ENCODE results near the gene CKMT2. TPM values are rescaled to one million over a fixed set of nuclear protein-coding genes. Genes with fewer than 3 reads are reported as not detected.

CKMT2 gene
- total RNA-seq, 6 donors from 2014 or later: 2.1 to 2.7 (median 2.3) TPM; not detected in 3

DNA sequence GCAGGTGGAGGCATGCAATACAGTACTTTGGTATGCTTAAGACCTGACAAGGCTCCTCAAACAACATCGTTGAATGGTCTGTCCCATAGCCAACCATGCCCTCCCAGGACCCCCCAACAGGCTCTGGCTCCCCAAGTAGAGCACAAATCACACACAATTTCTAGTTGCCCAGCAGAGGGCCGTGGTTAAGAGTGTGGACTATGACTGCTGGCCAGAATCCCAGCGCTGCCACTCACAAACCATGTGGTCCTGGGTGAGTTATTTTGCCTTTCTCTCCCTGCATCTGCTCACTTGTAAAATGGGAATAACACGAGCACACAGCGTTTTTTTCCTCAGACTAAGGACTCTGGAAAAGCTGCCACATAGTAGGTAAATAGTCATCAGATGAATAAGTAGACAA lies 6.5 kb downstream of the CKMT2 start:
- Histone ChIP-seq H3K27me3 (no peaks in the 10 kb centered on the region), H3K4me1 (peaks cover 4 to 9% (median 7%) of the 10 kb centered on the region in 4 donors), H3K27ac (no peak overlapping the region), H3K9me3 (no peaks in the 10 kb centered on the region), H3K4me3 (no peak overlapping the region), H3K36me3 (no peaks in the 10 kb centered on the region)
- TF ChIP-seq POLR2AphosphoS5 (IDR thresholded peaks at IDR 0.05) (no peak), POLR2A (IDR thresholded peaks at IDR 0.05) (no peak), EP300 (IDR thresholded peaks at IDR 0.05) (no peak)
- TF ChIP-seq, protein P1, sequence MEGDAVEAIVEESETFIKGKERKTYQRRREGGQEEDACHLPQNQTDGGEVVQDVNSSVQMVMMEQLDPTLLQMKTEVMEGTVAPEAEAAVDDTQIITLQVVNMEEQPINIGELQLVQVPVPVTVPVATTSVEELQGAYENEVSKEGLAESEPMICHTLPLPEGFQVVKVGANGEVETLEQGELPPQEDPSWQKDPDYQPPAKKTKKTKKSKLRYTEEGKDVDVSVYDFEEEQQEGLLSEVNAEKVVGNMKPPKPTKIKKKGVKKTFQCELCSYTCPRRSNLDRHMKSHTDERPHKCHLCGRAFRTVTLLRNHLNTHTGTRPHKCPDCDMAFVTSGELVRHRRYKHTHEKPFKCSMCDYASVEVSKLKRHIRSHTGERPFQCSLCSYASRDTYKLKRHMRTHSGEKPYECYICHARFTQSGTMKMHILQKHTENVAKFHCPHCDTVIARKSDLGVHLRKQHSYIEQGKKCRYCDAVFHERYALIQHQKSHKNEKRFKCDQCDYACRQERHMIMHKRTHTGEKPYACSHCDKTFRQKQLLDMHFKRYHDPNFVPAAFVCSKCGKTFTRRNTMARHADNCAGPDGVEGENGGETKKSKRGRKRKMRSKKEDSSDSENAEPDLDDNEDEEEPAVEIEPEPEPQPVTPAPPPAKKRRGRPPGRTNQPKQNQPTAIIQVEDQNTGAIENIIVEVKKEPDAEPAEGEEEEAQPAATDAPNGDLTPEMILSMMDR (IDR thresholded peaks at IDR 0.05): no peak
- DNase-seq: no peak
- WGBS, 2 donors: 89% methylated on average over 4 to 5 of the region's 5 CpGs
- no peak for ATAC-seq (ENCODE audit: low FRiP score in 2 of 2)

DNA sequence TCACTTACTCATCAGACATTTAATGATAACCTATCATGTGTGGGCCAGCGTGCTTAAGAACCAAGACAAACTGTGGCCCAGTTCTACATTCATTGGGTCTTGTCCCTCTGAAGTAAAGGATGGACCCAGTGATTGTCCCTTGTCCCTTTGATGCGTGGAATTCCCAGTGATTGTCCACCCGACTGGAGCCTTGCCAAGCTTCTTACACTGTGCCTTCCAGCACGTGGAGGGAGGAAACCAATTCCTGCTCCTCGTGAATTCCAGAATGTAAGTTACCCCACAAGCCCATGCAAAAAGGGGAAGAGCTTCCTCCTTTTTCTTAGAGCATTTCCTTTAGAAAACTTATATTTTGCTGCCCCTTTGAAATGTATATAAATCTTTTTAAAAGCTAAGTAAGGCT lies 7.9 kb downstream of the CKMT2 start:
- Histone ChIP-seq H3K9me3 (no peaks in the 10 kb centered on the region), H3K27me3 (no peaks in the 10 kb centered on the region), H3K27ac (no peak overlapping the region), H3K4me1 (no peaks in the 10 kb centered on the region), H3K4me3 (no peak overlapping the region), H3K36me3 (peaks cover 0 to 3% (median 0%) of the 10 kb centered on the region in 4 donors)
- DNase-seq (no peak), ATAC-seq (ENCODE audit: low FRiP score in 2 of 2) (no peak)
- 62 to 73% methylated on average over 5 of the region's 5 CpGs for WGBS, 2 donors
- TF ChIP-seq POLR2A (IDR thresholded peaks at IDR 0.05): no peak
- TF ChIP-seq, protein P1 (IDR thresholded peaks at IDR 0.05): no peak
- TF ChIP-seq EP300 (IDR thresholded peaks at IDR 0.05): no peak
- TF ChIP-seq POLR2AphosphoS5 (IDR thresholded peaks at IDR 0.05): no peak

DNA sequence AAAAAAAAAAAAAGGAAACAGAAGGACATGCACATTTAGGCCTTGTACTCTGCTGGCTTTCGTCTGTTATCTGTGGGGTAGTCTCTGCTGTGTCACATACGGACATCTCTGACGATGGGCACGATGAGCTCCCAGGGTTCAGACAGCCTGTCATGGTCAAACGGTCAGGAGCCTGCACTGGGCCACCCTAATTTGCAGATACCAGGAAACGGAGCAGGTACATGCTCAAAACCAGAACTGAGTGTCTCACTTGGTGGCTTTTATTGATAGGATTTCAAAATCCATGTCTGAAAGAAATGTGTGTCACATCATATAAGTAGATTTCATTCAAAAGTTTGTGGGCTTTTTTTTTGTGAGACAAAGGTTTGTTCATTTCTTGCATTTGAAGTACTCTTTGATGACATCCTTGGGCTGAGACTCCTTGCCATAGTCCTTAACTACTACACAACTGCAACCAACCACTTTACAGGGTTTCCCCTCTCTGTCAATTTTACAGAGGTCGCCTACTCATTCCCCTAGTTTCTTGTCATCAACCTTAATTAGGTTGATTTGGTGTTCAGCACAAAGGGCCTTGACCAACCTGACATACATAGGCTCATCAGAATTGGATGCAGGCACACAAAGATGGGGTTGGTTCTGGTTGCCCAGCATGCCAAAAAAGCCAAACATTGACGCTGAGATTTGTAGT lies 9.0 kb downstream of the CKMT2 start:
- no peaks in the 10 kb centered on the region for H3K4me1 ChIP-seq
- TF ChIP-seq, protein P1 (IDR thresholded peaks at IDR 0.05): no peak
- no peak for TF ChIP-seq EP300 (IDR thresholded peaks at IDR 0.05)
- TF ChIP-seq POLR2AphosphoS5 (IDR thresholded peaks at IDR 0.05): no peak
- no peak for TF ChIP-seq POLR2A (IDR thresholded peaks at IDR 0.05)
- ATAC-seq (ENCODE audit: low FRiP score in 2 of 2) (no peak), DNase-seq (no peak)
- no peak overlapping the region for H3K4me3 ChIP-seq
- H3K27me3 ChIP-seq: no peaks in the 10 kb centered on the region
- WGBS, 2 donors: 83 to 87% methylated on average over 8 of the region's 8 CpGs
- no peaks in the 10 kb centered on the region for H3K9me3 ChIP-seq
- no peak overlapping the region for H3K27ac ChIP-seq
- H3K36me3 ChIP-seq: peaks cover 0 to 3% (median 0%) of the 10 kb centered on the region in 4 donors

DNA sequence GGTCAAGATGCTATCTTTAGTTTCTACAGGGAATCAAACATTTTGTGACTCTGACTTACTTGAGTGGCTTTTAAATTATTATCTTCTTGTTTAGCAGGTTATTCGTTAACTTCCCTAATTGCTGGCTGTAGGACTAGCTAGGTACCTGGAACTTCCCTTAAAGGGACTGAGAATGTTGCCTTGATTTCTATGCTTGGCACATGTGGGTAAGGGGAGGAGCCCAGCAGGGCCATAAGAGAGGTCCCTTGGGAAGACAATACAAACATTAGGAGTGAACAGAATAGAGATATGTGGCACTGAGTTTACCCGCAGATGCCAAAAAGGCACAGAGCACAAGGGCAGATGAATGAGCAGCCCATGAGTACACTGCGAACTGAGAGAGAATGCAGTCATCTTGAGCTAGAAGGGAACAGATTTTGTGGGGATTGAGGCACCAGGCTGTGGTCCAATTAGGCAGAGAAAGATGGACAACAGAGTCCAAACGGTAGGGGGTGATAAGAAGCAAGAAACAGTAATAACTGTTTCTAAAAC lies 9.8 kb downstream of the CKMT2 start:
- no peaks in the 10 kb centered on the region for H3K4me1 ChIP-seq
- H3K36me3 ChIP-seq: peaks cover 0 to 3% (median 0%) of the 10 kb centered on the region in 4 donors
- DNase-seq (no peak), ATAC-seq (ENCODE audit: low FRiP score in 2 of 2) (no peak)
- 78 to 81% methylated on average over 4 of the region's 4 CpGs for WGBS, 2 donors
- TF ChIP-seq POLR2A (IDR thresholded peaks at IDR 0.05) (no peak), EP300 (IDR thresholded peaks at IDR 0.05) (no peak), POLR2AphosphoS5 (IDR thresholded peaks at IDR 0.05) (no peak)
- TF ChIP-seq, protein P1 (IDR thresholded peaks at IDR 0.05): no peak
- H3K4me3 ChIP-seq: no peak overlapping the region
- no peaks in the 10 kb centered on the region for H3K9me3 ChIP-seq
- H3K27ac ChIP-seq: no peak overlapping the region
- H3K27me3 ChIP-seq: no peaks in the 10 kb centered on the region

DNA sequence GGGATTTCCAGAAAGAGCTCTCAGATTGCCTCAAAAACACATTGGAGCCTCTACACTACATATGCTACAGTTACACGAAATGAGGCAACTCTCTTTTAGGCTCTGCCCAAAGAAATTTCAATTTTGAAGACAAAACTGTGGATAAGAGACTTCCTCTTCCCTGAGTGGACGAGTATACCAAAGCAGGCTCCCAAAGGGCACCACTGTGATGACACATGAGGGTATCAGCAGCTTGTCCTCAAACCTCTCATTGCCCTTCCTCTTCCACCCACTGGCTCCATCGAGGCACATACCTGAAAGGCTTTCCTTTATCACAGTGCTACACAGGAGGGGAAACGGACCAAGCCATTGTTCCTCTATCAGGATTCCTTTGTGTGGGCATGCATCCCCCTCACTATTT lies 11.3 kb downstream of the CKMT2 start:
- Histone ChIP-seq H3K4me1 (no peaks in the 10 kb centered on the region), H3K27ac (no peak overlapping the region), H3K27me3 (no peaks in the 10 kb centered on the region), H3K4me3 (no peak overlapping the region), H3K36me3 (peaks cover 0 to 3% (median 0%) of the 10 kb centered on the region in 4 donors), H3K9me3 (no peaks in the 10 kb centered on the region)
- ATAC-seq (ENCODE audit: low FRiP score in 2 of 2) (no peak), DNase-seq (no peak)
- 88 to 92% methylated on average over 4 of the region's 4 CpGs for WGBS, 2 donors
- TF ChIP-seq, protein P1 (IDR thresholded peaks at IDR 0.05): no peak
- no peak for TF ChIP-seq POLR2AphosphoS5 (IDR thresholded peaks at IDR 0.05)
- no peak for TF ChIP-seq EP300 (IDR thresholded peaks at IDR 0.05)
- TF ChIP-seq POLR2A (IDR thresholded peaks at IDR 0.05): no peak
